Activated B cell treated with CpG ODN at 0.5 μM for 24 hours (primary cell): ENCODE results near the gene CLSTN1. TPM values are rescaled to one million over a fixed set of nuclear protein-coding genes. Genes with fewer than 3 reads are reported as not detected.

Experiments
- ATAC-seq: fragments of 200-7000 bp; cut with Tn5 transposase; one replicate; pipeline ENCODE4 v1.10.0; 2021; ENCODE audit warnings: low read depth, mild to moderate bottlenecking, moderate library complexity
- CTCF ChIA-PET: fragments of 350-600 bp; sonication (Branson Sonifier 250); formaldehyde crosslinking; loops from one replicate; lab custom pipeline; 2021; ENCODE audit warnings: antibody characterized with exemption; lab: Charles Lee
- POLR2A ChIA-PET: fragments of 350-600 bp; sonication (Branson Sonifier 250); formaldehyde crosslinking; loops from one replicate; lab custom pipeline; 2021; ENCODE audit warnings: antibody characterized with exemption; lab: Charles Lee
- DNase-seq: peaks from one replicate; pipeline ENCODE4 v3.0.0; 2022
- H3K27ac Mint-ChIP-seq: one replicate; pipeline ENCODE4 v1.8.0; 2020; ENCODE audit warnings: mixed read lengths
- H3K27me3 Mint-ChIP-seq: one replicate; pipeline ENCODE4 v1.8.0; 2021; ENCODE audit warnings: mixed read lengths
- H3K36me3 Mint-ChIP-seq: one replicate; pipeline ENCODE4 v1.8.0; 2021; ENCODE audit warnings: low read depth, mixed read lengths
- H3K4me1 Mint-ChIP-seq: one replicate; pipeline ENCODE4 v1.8.0; 2021; ENCODE audit warnings: mixed read lengths
- H3K4me3 Mint-ChIP-seq: one replicate; pipeline ENCODE4 v1.8.0; 2020; ENCODE audit warnings: mild to moderate bottlenecking, mixed read lengths
- H3K9me3 Mint-ChIP-seq: one replicate; pipeline ENCODE4 v1.8.0; 2020; ENCODE audit warnings: mixed read lengths
- intact Hi-C: fragments of 100-400 bp; cut with micrococcal nuclease; formaldehyde crosslinking; loops from one replicate; pipeline ENCODE4 v1.15.1; 2024
- total RNA-seq: library from RNA; stranded (reverse); gene quantifications from 2 replicates; pipeline ENCODE4 v1.2.3, GENCODE V29; 2022
- TF ChIP-seq, protein P1 (sequence below): fragments of 200-600 bp; IDR thresholded peaks from one replicate; pipeline ENCODE4 v1.8.0; 2022; ENCODE audit warnings: antibody characterized with exemption, mild to moderate bottlenecking

Gene CLSTN1
- total RNA-seq, 1 donor from 2014 or later, result 50.7 TPM

DNA sequence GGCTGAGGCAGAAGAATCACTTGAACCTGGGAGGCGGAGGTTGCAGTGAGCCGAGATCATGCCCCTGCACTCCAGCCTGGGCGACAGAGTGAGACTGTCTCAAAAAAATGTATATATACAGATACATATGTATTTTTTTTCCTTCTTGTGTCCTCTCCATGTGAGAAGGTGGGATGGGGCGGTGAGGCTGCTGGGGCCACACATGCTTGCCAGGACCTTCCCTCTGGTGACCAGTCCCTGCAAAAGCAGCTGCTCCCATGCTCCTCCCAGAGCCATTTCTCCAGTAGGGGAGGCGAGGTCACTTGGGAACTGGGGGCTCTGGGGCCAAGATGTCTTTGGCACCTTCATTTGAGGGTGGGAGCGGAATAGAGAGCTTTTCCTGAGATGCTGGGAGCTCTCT is 97.4 kb downstream of the CLSTN1 start:
- TF ChIP-seq, protein P1, sequence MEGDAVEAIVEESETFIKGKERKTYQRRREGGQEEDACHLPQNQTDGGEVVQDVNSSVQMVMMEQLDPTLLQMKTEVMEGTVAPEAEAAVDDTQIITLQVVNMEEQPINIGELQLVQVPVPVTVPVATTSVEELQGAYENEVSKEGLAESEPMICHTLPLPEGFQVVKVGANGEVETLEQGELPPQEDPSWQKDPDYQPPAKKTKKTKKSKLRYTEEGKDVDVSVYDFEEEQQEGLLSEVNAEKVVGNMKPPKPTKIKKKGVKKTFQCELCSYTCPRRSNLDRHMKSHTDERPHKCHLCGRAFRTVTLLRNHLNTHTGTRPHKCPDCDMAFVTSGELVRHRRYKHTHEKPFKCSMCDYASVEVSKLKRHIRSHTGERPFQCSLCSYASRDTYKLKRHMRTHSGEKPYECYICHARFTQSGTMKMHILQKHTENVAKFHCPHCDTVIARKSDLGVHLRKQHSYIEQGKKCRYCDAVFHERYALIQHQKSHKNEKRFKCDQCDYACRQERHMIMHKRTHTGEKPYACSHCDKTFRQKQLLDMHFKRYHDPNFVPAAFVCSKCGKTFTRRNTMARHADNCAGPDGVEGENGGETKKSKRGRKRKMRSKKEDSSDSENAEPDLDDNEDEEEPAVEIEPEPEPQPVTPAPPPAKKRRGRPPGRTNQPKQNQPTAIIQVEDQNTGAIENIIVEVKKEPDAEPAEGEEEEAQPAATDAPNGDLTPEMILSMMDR, result no peak
- DNase-seq (no peak), ATAC-seq (no peak)
- peaks cover 18% of the 10 kb centered on the region for H3K4me1 Mint-ChIP-seq
- no peak overlapping the region for H3K4me3 Mint-ChIP-seq
- CTCF ChIA-PET, result interaction anchor here (0.9 to 2.8 kb wide), 2 partner anchors 100 to 111 kb away, joined by 4 to 10 read pairs; no protein-coding TSS in a partner anchor
- POLR2A ChIA-PET, result interaction anchor here (0.7 to 2.2 kb wide), 2 partner anchors 72 to 120 kb away, joined by 3 to 13 read pairs; no protein-coding TSS in a partner anchor
- H3K9me3 Mint-ChIP-seq, result no peaks in the 10 kb centered on the region
- intact Hi-C loops, result no loop called here
- peaks cover 89% of the 10 kb centered on the region for H3K36me3 Mint-ChIP-seq
- H3K27me3 Mint-ChIP-seq, result no peaks in the 10 kb centered on the region
- peak overlapping the region; percentile 46 for H3K27ac Mint-ChIP-seq

DNA sequence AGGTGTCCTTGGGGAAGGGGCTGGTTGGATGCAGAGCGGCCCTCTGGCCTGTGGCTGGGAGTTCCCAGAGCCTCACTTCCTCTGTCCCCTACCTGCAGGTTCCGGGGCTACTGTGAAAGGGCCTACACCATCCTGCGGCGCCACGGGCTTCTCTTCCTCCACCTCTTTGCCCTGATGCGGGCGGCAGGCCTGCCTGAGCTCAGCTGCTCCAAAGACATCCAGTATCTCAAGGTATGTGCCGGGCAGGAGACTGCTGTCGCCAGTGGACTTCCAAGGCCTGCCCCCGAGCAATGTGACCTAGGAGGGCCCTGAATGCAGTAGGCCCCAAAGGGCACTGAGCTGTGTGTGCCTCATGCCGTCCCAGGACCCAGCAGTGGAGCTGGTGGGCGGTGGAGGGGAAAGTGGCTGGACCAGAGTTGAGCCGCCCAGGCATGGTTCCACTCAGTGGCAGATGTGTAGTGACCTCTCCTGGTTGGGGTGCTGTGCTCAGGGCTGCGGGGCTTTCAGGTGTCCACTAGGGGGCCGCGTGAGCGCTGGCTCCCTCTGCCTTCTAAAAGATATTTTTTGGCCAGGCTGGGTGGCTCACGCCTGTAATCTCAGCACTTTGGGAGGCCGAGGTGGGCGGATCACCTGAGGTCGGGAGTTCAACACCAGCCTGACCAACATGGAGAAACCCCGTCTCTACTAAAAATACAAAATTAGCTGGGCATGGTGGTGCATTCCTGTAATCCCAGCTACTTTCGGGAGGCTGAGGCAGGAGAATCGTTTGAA is 98.9 kb downstream of the CLSTN1 start:
- DNase-seq (peak; percentile 62), ATAC-seq (peak; percentile 70)
- Mint-ChIP-seq H3K27ac (peak overlapping the region; percentile 74), H3K9me3 (no peaks in the 10 kb centered on the region), H3K4me1 (peaks cover 21% of the 10 kb centered on the region), H3K36me3 (peaks cover 84% of the 10 kb centered on the region), H3K27me3 (no peaks in the 10 kb centered on the region), H3K4me3 (no peak overlapping the region)
- TF ChIP-seq, protein P1, result peak; percentile 62
- intact Hi-C loops, result loop anchor here (1.0 to 2.0 kb wide), 3 partner anchors 36 to 142 kb away; no protein-coding TSS in a partner anchor
- POLR2A ChIA-PET, result interaction anchor here (0.8 to 2.3 kb wide), 5 partner anchors 81 to 109 kb away, joined by 3 to 6 read pairs (median 3); no protein-coding TSS in a partner anchor
- CTCF ChIA-PET, result interaction anchor here (0.7 to 2.8 kb wide), 5 partner anchors 71 to 137 kb away, joined by 3 to 10 read pairs (median 4); no protein-coding TSS in a partner anchor

DNA sequence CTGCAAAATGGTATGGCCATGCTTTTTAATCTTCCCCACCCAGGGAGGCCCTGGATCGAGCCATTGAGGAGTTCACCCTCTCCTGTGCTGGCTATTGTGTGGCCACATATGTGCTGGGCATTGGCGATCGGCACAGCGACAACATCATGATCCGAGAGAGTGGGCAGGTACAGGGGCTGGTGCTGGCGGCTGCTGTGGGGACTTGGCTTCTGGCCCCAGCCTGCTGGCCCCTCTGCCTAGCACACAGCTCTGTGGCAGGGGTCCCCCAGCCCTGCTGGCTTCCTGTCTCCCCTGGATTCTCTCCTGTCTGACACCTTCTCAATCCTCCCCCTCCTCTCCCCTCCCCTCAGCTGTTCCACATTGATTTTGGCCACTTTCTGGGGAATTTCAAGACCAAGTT is 99.8 kb downstream of the CLSTN1 start:
- ChIA-PET POLR2A (interaction anchor here (0.5 to 2.3 kb wide), 3 partner anchors 17 to 108 kb away, joined by 3 to 7 read pairs (median 6); no protein-coding TSS in a partner anchor), CTCF (interaction anchor here (0.7 to 2.8 kb wide), 4 partner anchors 95 to 144 kb away, joined by 3 to 10 read pairs (median 4); no protein-coding TSS in a partner anchor)
- Mint-ChIP-seq H3K36me3 (peaks cover 85% of the 10 kb centered on the region), H3K4me3 (no peak overlapping the region), H3K27me3 (no peaks in the 10 kb centered on the region), H3K9me3 (no peaks in the 10 kb centered on the region), H3K27ac (no peak overlapping the region), H3K4me1 (peaks cover 21% of the 10 kb centered on the region)
- DNase-seq (no peak), ATAC-seq (no peak)
- intact Hi-C loops, result loop anchor here (2.0 kb wide), 1 partner anchor 35 kb away; no protein-coding TSS in a partner anchor
- TF ChIP-seq, protein P1, result no peak

DNA sequence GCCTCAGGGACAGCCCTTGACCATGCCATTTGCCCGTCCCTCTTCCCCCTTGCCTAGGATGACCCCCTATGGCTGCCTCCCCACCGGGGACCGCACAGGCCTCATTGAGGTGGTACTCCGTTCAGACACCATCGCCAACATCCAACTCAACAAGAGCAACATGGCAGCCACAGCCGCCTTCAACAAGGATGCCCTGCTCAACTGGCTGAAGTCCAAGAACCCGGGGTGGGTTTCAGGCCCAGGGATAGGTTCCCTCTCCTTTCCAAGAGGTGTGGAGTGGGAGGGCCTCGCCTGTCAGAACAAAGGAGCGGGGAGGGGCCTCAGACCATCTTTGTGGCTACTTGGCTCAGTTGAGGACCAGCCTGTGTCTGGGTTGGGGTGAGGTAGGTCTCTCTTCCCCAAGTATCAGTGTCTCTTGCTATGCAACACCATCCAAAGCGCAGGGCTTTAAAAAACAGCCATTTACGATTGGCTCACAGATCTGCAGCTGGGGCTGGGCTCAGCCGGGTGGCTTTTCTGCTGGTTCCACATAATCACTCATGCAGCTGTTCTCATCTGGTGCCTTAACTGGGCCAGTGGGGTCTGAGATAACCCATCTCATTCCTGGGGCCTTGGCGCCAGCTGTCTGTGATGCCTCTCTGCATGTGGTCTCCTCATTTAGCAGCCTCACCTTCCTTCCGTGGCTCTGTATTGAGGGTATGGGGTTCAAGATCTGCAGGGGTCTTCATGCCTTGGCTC is 100.5 kb downstream of the CLSTN1 start:
- TF ChIP-seq, protein P1, result no peak
- intact Hi-C loops, result no loop called here
- no peaks in the 10 kb centered on the region for H3K9me3 Mint-ChIP-seq
- CTCF ChIA-PET, result interaction anchor here (0.7 to 2.7 kb wide), 4 partner anchors 95 to 145 kb away, joined by 3 to 24 read pairs (median 4); no protein-coding TSS in a partner anchor
- ATAC-seq, result no peak
- H3K36me3 Mint-ChIP-seq, result peaks cover 80% of the 10 kb centered on the region
- POLR2A ChIA-PET, result interaction anchor here (0.9 to 2.3 kb wide), 2 partner anchors 95 to 108 kb away, joined by 3 to 6 read pairs; no protein-coding TSS in a partner anchor
- H3K4me1 Mint-ChIP-seq, result peaks cover 21% of the 10 kb centered on the region
- DNase-seq, result no peak
- H3K4me3 Mint-ChIP-seq, result no peak overlapping the region
- no peak overlapping the region for H3K27ac Mint-ChIP-seq
- no peaks in the 10 kb centered on the region for H3K27me3 Mint-ChIP-seq
